Bone marrow (tissue), 2 donors: ENCODE data around the gene URAD.
A peak's percentile ranks its signal among the peaks of the same experiment; 100 is the strongest.

Experiments
- DNase-seq, 2 donors: peaks; one replicate each; lab custom pipeline; 2025; lab: John Stamatoyannopoulos, UW

Gene URAD

GRCh38 chr13:27956576-27957300 lies 31.8 kb downstream of the URAD start:
- no peak for DNase-seq

GRCh38 chr13:27955014-27955591 lies 33.4 kb downstream of the URAD start:
- DNase-seq = no peak

GRCh38 chr13:27954406-27954851 lies 34.1 kb downstream of the URAD start:
- DNase-seq = no peak

GRCh38 chr13:27953676-27954405 lies 34.7 kb downstream of the URAD start:
- DNase-seq = peak in 1 of 2 donors; percentile 61

- DNase-seq = no peak
Measured at GRCh38 chr13:27952876-27953675, 35.4 kb downstream of the URAD start.

- DNase-seq = no peak
Measured at GRCh38 chr13:27942972-27943371, 45.5 kb downstream of the URAD start.

GRCh38 chr13:27933580-27934328 lies 54.7 kb downstream of the URAD start:
- no peak for DNase-seq

- no peak for DNase-seq
Measured at GRCh38 chr13:27933118-27933517, 55.4 kb downstream of the URAD start.

GRCh38 chr13:27929868-27930267 lies 58.6 kb downstream of the URAD start:
- no peak for DNase-seq

- DNase-seq = no peak
Measured at GRCh38 chr13:27928805-27929753, 59.4 kb downstream of the URAD start.

GRCh38 chr13:27928353-27928804 lies 60.1 kb downstream of the URAD start:
- DNase-seq = no peak
